Liver (tissue), 3 donors: ENCODE data around the gene NAE1.

Source experiments
- EGR1 ChIP-seq, 2 donors: IDR thresholded peaks; 2 replicates each; pipeline ENCODE4 v1.6.1; 2016 to 2018; ENCODE audit warnings: antibody characterized with exemption in 2 of 2, low read depth in 2 of 2
- HNF4G ChIP-seq: IDR thresholded peaks from 2 replicates; pipeline ENCODE4 v1.6.1; 2016; ENCODE audit warnings: antibody characterized with exemption
- NR2F2 ChIP-seq: IDR thresholded peaks from 2 replicates; pipeline ENCODE4 v1.6.1; 2016; ENCODE audit warnings: antibody characterized with exemption
- RXRA ChIP-seq, 2 donors: IDR thresholded peaks; 2 replicates each; pipeline ENCODE4 v1.6.1; 2017 to 2018; ENCODE audit warnings: antibody characterized with exemption in 2 of 2, mild to moderate bottlenecking in 1 of 2
- SP1 ChIP-seq: IDR thresholded peaks from 2 replicates; pipeline ENCODE4 v1.6.1; 2018; ENCODE audit warnings: antibody characterized with exemption, mild to moderate bottlenecking
- TF ChIP-seq, protein P1 (sequence below): fragments of 150-350 bp; IDR thresholded peaks from 2 replicates; pipeline ENCODE4 v1.5.1; 2017; ENCODE audit warnings: improper control_type of control experiment, low read depth, low read length; ENCODE audit not compliant: missing input control
- TF ChIP-seq, protein P2 (sequence below): IDR thresholded peaks from 2 replicates; pipeline ENCODE4 v1.6.1; 2016; ENCODE audit warnings: antibody characterized with exemption
- donor health status: healthy.
- donor health status: healthy.

DNA sequence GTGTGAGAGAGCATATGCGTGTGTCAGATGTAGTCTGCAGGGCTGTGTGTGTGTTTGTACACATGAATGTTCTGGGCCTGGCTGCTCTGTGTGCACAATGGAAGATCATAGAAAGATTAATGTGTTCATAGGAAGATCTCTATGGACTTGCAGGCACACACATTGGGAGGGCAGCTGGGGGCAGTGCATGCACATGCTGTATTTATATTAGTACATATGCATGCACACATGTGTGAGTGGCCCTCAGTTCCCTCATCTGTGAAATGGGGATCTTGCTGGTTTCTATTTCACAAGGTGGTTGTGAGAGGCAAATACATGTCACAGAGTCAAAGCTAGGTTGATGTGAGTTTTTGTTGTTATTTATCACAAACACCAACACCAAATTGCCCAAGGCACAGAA, 15.5 kb upstream of the NAE1 start:
- TF ChIP-seq RXRA (IDR thresholded peaks at IDR 0.05) = no peak
- no peak for TF ChIP-seq SP1
- TF ChIP-seq, protein P1, sequence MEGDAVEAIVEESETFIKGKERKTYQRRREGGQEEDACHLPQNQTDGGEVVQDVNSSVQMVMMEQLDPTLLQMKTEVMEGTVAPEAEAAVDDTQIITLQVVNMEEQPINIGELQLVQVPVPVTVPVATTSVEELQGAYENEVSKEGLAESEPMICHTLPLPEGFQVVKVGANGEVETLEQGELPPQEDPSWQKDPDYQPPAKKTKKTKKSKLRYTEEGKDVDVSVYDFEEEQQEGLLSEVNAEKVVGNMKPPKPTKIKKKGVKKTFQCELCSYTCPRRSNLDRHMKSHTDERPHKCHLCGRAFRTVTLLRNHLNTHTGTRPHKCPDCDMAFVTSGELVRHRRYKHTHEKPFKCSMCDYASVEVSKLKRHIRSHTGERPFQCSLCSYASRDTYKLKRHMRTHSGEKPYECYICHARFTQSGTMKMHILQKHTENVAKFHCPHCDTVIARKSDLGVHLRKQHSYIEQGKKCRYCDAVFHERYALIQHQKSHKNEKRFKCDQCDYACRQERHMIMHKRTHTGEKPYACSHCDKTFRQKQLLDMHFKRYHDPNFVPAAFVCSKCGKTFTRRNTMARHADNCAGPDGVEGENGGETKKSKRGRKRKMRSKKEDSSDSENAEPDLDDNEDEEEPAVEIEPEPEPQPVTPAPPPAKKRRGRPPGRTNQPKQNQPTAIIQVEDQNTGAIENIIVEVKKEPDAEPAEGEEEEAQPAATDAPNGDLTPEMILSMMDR = no peak
- TF ChIP-seq, protein P2, sequence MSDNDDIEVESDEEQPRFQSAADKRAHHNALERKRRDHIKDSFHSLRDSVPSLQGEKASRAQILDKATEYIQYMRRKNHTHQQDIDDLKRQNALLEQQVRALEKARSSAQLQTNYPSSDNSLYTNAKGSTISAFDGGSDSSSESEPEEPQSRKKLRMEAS = no peak
- no peak for TF ChIP-seq NR2F2
- TF ChIP-seq EGR1 (IDR thresholded peaks at IDR 0.05; ENCODE audit: low read depth in 2 of 2) = no peak
- TF ChIP-seq HNF4G = no peak
